OCI-LY3 (cell line): ENCODE measurements around the gene GAA.

ENCODE experiments used
- CTCF ChIP-seq: fragments of 200-600, 300-600 bp; sonication (generic); IDR thresholded peaks from 2 replicates; pipeline ENCODE4 v1.5.1; 2014; ENCODE audit warnings: antibody characterized with exemption, low read length, low read depth
- EZH2phosphoT487 ChIP-seq: fragments of 200-600 bp; shearing (Covaris generic); IDR thresholded peaks from 2 replicates; pipeline ENCODE4 v1.6.1; 2018; ENCODE audit warnings: antibody characterized with exemption, mixed run types, low read depth

GRCh38 chr17:80118601-80119270 lies 17.4 kb downstream of the GAA start:
- TF ChIP-seq CTCF (no peak), EZH2phosphoT487 (no peak)
